WTC11 (cell line): ENCODE data around the gene SP4. TPM values are rescaled to one million over a fixed set of nuclear protein-coding genes. Genes with fewer than 3 reads are reported as not detected.

Source experiments
- ATAC-seq: fragments of 200-7000 bp; cut with Tn5 transposase; 2 replicates; pipeline ENCODE4 v1.10.0; 2021; ENCODE audit warnings: mild to moderate bottlenecking, moderate library complexity
- CTCF ChIA-PET: fragments of 300-600 bp; sonication (Branson Sonifier 250); formaldehyde crosslinking; loops from one replicate; lab custom pipeline; 2021; ENCODE audit warnings: antibody characterized with exemption; lab: Charles Lee
- POLR2A ChIA-PET: fragments of 350-600 bp; sonication (Branson Sonifier 250); formaldehyde crosslinking; loops from one replicate; lab custom pipeline; 2021; ENCODE audit warnings: antibody characterized with exemption; lab: Charles Lee
- DNase-seq: peaks from one replicate; pipeline ENCODE4 v3.0.0; 2021; ENCODE audit warnings: low spot score
- H3K27ac Mint-ChIP-seq: 2 replicates; pipeline ENCODE4 v1.8.0; 2021; ENCODE audit warnings: mixed read lengths
- H3K27me3 Mint-ChIP-seq: 2 replicates; pipeline ENCODE4 v1.8.0; 2021; ENCODE audit warnings: low read depth, mild to moderate bottlenecking, moderate library complexity, mixed read lengths
- H3K36me3 Mint-ChIP-seq: 2 replicates; pipeline ENCODE4 v1.8.0; 2021; ENCODE audit warnings: mixed read lengths
- H3K4me1 Mint-ChIP-seq: 2 replicates; pipeline ENCODE4 v1.8.0; 2022; ENCODE audit warnings: mixed read lengths
- H3K4me3 Mint-ChIP-seq: 2 replicates; pipeline ENCODE4 v1.8.0; 2021; ENCODE audit warnings: mild to moderate bottlenecking, moderate library complexity, mixed read lengths
- H3K9me3 Mint-ChIP-seq: 2 replicates; pipeline ENCODE4 v1.8.0; 2021; ENCODE audit warnings: mixed read lengths
- CBFB ChIP-seq: sonication (generic); formaldehyde crosslinking; IDR thresholded peaks from 2 replicates; pipeline ENCODE4 v1.8.1; 2022; ENCODE audit warnings: mild to moderate bottlenecking, low read depth, missing genetic modification reagents
- CREM ChIP-seq: sonication (generic); formaldehyde crosslinking; IDR thresholded peaks from 2 replicates; pipeline ENCODE4 v1.8.1; 2022; ENCODE audit warnings: mild to moderate bottlenecking, missing genetic modification reagents, moderate library complexity
- CTCF ChIP-seq: fragments of 200-600 bp; IDR thresholded peaks from 2 replicates; pipeline ENCODE4 v1.8.0; 2022; ENCODE audit warnings: antibody characterized with exemption
- E2F1 ChIP-seq: sonication (generic); formaldehyde crosslinking; IDR thresholded peaks from 2 replicates; pipeline ENCODE4 v1.8.0; 2022; ENCODE audit warnings: mild to moderate bottlenecking, missing genetic modification reagents
- E2F4 ChIP-seq: sonication (generic); formaldehyde crosslinking; IDR thresholded peaks from 2 replicates; pipeline ENCODE4 v1.8.1; 2022; ENCODE audit warnings: low read depth, mild to moderate bottlenecking, moderate library complexity, missing genetic modification reagents, borderline replicate concordance
- ETV6 ChIP-seq: sonication (generic); formaldehyde crosslinking; IDR thresholded peaks from 2 replicates; pipeline ENCODE4 v1.8.1; 2022; ENCODE audit warnings: mild to moderate bottlenecking, missing genetic modification reagents
- IRF2 ChIP-seq: sonication (generic); formaldehyde crosslinking; IDR thresholded peaks from 2 replicates; pipeline ENCODE4 v1.8.0; 2022; ENCODE audit warnings: low read depth, missing genetic modification reagents, borderline replicate concordance
- NR2C2 ChIP-seq: sonication (generic); formaldehyde crosslinking; IDR thresholded peaks from 2 replicates; pipeline ENCODE4 v1.8.0; 2022; ENCODE audit warnings: mild to moderate bottlenecking, missing genetic modification reagents
- NR3C1 ChIP-seq: sonication (generic); formaldehyde crosslinking; conservative IDR thresholded peaks from 2 replicates; pipeline ENCODE4 v1.8.1; 2023; ENCODE audit warnings: low read depth, mild to moderate bottlenecking, missing genetic modification reagents
- PRRX2 ChIP-seq: fragments of 250-450 bp; sonication (Bioruptor Pico); IDR thresholded peaks from 2 replicates; pipeline ENCODE4 v1.8.0; 2021; ENCODE audit warnings: mild to moderate bottlenecking
- SMAD4 ChIP-seq: sonication (generic); formaldehyde crosslinking; IDR thresholded peaks from 2 replicates; pipeline ENCODE4 v1.8.0; 2022; ENCODE audit warnings: mild to moderate bottlenecking, missing genetic modification reagents
- TEAD1 ChIP-seq: sonication (generic); formaldehyde crosslinking; IDR thresholded peaks from 2 replicates; pipeline ENCODE4 v1.8.0; 2022; ENCODE audit warnings: mild to moderate bottlenecking, missing genetic modification reagents
- TEAD4 ChIP-seq: sonication (generic); formaldehyde crosslinking; IDR thresholded peaks from 2 replicates; pipeline ENCODE4 v1.8.0; 2022; ENCODE audit warnings: mild to moderate bottlenecking, missing genetic modification reagents
- ZNF121 ChIP-seq: sonication (generic); formaldehyde crosslinking; IDR thresholded peaks from 2 replicates; pipeline ENCODE4 v1.8.0; 2023; ENCODE audit warnings: missing genetic modification reagents
- ZNF219 ChIP-seq: sonication (generic); formaldehyde crosslinking; IDR thresholded peaks from 2 replicates; pipeline ENCODE4 v1.8.0; 2023; ENCODE audit warnings: missing genetic modification reagents, mild to moderate bottlenecking, borderline replicate concordance
- ZNF263 ChIP-seq: sonication (generic); formaldehyde crosslinking; IDR thresholded peaks from 2 replicates; pipeline ENCODE4 v1.8.1; 2022; ENCODE audit warnings: low read depth, mild to moderate bottlenecking, moderate library complexity, missing genetic modification reagents
- ZNF317 ChIP-seq: sonication (generic); formaldehyde crosslinking; IDR thresholded peaks from 2 replicates; pipeline ENCODE4 v1.8.1; 2023; ENCODE audit warnings: low read depth, mild to moderate bottlenecking, moderate library complexity, missing genetic modification reagents, borderline replicate concordance
- ZNF396 ChIP-seq: fragments of 250-450 bp; sonication (Bioruptor Pico); IDR thresholded peaks from 2 replicates; pipeline ENCODE4 v1.8.0; 2021; ENCODE audit warnings: mild to moderate bottlenecking, moderate library complexity, borderline replicate concordance
- total RNA-seq: library from RNA; stranded (reverse); gene quantifications from 3 replicates; pipeline ENCODE4 v1.2.3, GENCODE V29; 2021
- TF ChIP-seq, protein P1 (sequence below): sonication (generic); formaldehyde crosslinking; conservative IDR thresholded peaks from 2 replicates; pipeline ENCODE4 v1.8.1; 2023; ENCODE audit warnings: mild to moderate bottlenecking, low read depth, missing genetic modification reagents, moderate library complexity
- TF ChIP-seq, protein P2 (sequence below): fragments of 250-450 bp; sonication (Bioruptor Pico); IDR thresholded peaks from 2 replicates; pipeline ENCODE4 v1.9.0; 2021; ENCODE audit warnings: mild to moderate bottlenecking

Gene SP4
- total RNA-seq, 1 experiment from 2014 or later: 23.1 TPM

GRCh38 chr7:21504021-21504420 lies 76.1 kb downstream of the SP4 start:
- peak overlapping the region; percentile 73; the same call in 1 of the 2 replicates for H3K27ac Mint-ChIP-seq
- no peak; the same call in 1 of the 2 replicates for ATAC-seq
- TF ChIP-seq NR2C2 (CRISPR knock-in tag): no peak
- TF ChIP-seq TEAD4 (CRISPR knock-in tag): no peak
- TF ChIP-seq ZNF317 (CRISPR knock-in tag): no peak
- TF ChIP-seq NR3C1 (CRISPR knock-in tag): no peak
- TF ChIP-seq PRRX2 (CRISPR knock-in tag): no peak
- TF ChIP-seq ZNF121 (CRISPR knock-in tag): no peak
- no peak overlapping the region for H3K4me3 Mint-ChIP-seq
- no peaks in the 10 kb centered on the region for H3K27me3 Mint-ChIP-seq
- no peak for DNase-seq
- H3K4me1 Mint-ChIP-seq: peaks cover 27% of the 10 kb centered on the region
- ChIA-PET POLR2A (no interaction called here), CTCF (interaction anchor here (1.7 kb wide), 1 partner anchor 242 kb away, joined by 5 read pairs; no protein-coding TSS in a partner anchor)
- peaks cover 36% of the 10 kb centered on the region for H3K9me3 Mint-ChIP-seq
- peaks cover 69% of the 10 kb centered on the region for H3K36me3 Mint-ChIP-seq

DNA sequence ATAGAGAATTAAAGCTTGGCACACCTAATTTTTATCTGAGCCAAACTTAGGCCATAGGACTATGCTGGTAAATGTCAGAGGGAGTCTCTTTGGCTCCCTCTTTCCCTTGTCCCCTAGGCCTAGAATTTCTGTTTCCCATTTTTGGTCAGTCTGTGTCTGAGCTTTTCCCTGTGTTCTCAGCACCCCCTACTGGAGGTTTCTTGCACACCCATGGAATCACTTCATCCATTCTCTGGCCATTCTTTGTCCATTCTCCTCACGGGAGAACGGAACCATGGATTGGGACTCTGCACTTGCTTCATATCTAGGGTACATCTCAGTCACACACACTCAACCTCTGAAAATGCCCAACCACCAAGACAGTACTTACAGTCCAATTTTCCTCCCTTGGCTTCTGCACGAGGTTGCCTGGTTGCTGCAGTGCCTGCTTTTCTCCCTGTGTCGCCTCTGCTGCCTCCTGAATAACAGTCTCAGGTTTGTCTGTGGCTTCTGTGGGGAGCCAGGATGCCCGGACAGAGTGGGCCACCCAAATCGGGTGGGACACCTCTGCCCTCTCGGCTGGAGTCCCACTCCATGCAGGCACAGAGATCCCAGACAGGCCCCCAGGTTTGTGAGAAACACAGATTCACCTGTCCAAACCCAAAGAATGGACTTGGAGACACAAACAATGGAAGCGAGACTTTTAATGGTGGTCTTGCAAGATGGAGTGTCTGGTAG lies 79.9 kb downstream of the SP4 start:
- ATAC-seq (peak; percentile 88), DNase-seq (peak; percentile 71)
- peak overlapping the region; percentile 79; the same call in 1 of the 2 replicates for H3K27ac Mint-ChIP-seq
- H3K4me1 Mint-ChIP-seq: peaks cover 28% of the 10 kb centered on the region
- H3K9me3 Mint-ChIP-seq: peaks cover 22% of the 10 kb centered on the region
- POLR2A ChIA-PET: no interaction called here
- CTCF ChIA-PET: interaction anchor here (0.7 to 1.6 kb wide), 5 partner anchors 10 to 260 kb away, joined by 3 to 5 read pairs (median 4); no protein-coding TSS in a partner anchor
- no peaks in the 10 kb centered on the region for H3K27me3 Mint-ChIP-seq
- peaks cover 60% of the 10 kb centered on the region for H3K36me3 Mint-ChIP-seq
- peak; percentile 81 for TF ChIP-seq CTCF
- no peak for TF ChIP-seq ZNF263 (CRISPR knock-in tag)
- no peak overlapping the region for H3K4me3 Mint-ChIP-seq

DNA sequence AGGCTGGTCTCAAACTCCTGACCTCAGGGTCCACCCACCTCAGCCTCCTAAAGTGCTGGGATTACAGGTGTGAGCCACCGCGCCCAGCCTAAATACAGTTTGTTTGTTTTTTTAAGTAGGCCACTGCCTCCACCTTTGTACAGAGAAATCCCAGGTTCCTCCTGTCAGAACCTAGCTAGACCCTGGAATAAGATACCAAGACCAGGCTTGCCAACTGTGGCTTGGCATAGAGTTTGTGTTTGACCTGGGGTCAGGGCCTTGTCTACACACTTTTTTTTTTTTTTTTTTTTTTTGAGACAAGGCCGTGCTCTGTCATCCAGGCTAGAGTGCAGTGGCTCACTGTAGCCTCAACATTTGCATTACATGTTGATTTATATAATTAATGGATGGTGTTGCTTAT lies 80.7 kb downstream of the SP4 start:
- CTCF ChIA-PET: no interaction called here

More for the DNA sequence above, 80.7 kb downstream of the SP4 start:
- Mint-ChIP-seq H3K27ac (no peak overlapping the region), H3K27me3 (no peaks in the 10 kb centered on the region), H3K9me3 (peaks cover 22% of the 10 kb centered on the region), H3K4me3 (no peak overlapping the region), H3K36me3 (peaks cover 53% of the 10 kb centered on the region), H3K4me1 (peaks cover 20% of the 10 kb centered on the region)
- TF ChIP-seq TEAD4 (CRISPR knock-in tag) (no peak), CREM (no peak), ZNF219 (CRISPR knock-in tag) (no peak), ETV6 (CRISPR knock-in tag) (no peak), SMAD4 (CRISPR knock-in tag) (no peak), E2F4 (no peak), NR2C2 (CRISPR knock-in tag) (no peak), CBFB (CRISPR knock-in tag) (no peak), TEAD1 (no peak), IRF2 (CRISPR knock-in tag) (no peak), E2F1 (no peak), ZNF396 (no peak)
- TF ChIP-seq, protein P1, sequence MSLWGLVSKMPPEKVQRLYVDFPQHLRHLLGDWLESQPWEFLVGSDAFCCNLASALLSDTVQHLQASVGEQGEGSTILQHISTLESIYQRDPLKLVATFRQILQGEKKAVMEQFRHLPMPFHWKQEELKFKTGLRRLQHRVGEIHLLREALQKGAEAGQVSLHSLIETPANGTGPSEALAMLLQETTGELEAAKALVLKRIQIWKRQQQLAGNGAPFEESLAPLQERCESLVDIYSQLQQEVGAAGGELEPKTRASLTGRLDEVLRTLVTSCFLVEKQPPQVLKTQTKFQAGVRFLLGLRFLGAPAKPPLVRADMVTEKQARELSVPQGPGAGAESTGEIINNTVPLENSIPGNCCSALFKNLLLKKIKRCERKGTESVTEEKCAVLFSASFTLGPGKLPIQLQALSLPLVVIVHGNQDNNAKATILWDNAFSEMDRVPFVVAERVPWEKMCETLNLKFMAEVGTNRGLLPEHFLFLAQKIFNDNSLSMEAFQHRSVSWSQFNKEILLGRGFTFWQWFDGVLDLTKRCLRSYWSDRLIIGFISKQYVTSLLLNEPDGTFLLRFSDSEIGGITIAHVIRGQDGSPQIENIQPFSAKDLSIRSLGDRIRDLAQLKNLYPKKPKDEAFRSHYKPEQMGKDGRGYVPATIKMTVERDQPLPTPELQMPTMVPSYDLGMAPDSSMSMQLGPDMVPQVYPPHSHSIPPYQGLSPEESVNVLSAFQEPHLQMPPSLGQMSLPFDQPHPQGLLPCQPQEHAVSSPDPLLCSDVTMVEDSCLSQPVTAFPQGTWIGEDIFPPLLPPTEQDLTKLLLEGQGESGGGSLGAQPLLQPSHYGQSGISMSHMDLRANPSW: no peak
- TF ChIP-seq, protein P2, sequence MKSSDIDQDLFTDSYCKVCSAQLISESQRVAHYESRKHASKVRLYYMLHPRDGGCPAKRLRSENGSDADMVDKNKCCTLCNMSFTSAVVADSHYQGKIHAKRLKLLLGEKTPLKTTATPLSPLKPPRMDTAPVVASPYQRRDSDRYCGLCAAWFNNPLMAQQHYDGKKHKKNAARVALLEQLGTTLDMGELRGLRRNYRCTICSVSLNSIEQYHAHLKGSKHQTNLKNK: no peak
- no peak for DNase-seq
- POLR2A ChIA-PET: no interaction called here
- no peak for ATAC-seq
